Stimulated activated memory B cell treated with anti-CD40 and anti-IgM and Interleukin-4, amounts not matched to agents 10 μg/mL and 1 μg/mL and 100 μg/mL, for 72 hours (primary cell): ENCODE measurements around the gene VDAC2.

Source experiments
- ATAC-seq: fragments of 150-1000 bp; cut with Tn5 transposase; 2 replicates; pipeline ENCODE4 v1.10.0; 2021
- H3K27ac Mint-ChIP-seq: one replicate; pipeline ENCODE4 v1.8.0; 2022; ENCODE audit warnings: mild to moderate bottlenecking, mixed read lengths
- H3K27me3 Mint-ChIP-seq: one replicate; pipeline ENCODE4 v1.8.0; 2022; ENCODE audit warnings: mixed read lengths
- H3K36me3 Mint-ChIP-seq: one replicate; pipeline ENCODE4 v1.8.0; 2022; ENCODE audit warnings: mixed read lengths
- H3K4me1 Mint-ChIP-seq: one replicate; pipeline ENCODE4 v1.8.0; 2022; ENCODE audit warnings: mixed read lengths
- H3K4me3 Mint-ChIP-seq: one replicate; pipeline ENCODE4 v1.8.0; 2022; ENCODE audit warnings: mild to moderate bottlenecking, moderate library complexity, mixed read lengths
- H3K9me3 Mint-ChIP-seq: one replicate; pipeline ENCODE4 v1.8.0; 2022; ENCODE audit warnings: mixed read lengths

Gene VDAC2

DNA sequence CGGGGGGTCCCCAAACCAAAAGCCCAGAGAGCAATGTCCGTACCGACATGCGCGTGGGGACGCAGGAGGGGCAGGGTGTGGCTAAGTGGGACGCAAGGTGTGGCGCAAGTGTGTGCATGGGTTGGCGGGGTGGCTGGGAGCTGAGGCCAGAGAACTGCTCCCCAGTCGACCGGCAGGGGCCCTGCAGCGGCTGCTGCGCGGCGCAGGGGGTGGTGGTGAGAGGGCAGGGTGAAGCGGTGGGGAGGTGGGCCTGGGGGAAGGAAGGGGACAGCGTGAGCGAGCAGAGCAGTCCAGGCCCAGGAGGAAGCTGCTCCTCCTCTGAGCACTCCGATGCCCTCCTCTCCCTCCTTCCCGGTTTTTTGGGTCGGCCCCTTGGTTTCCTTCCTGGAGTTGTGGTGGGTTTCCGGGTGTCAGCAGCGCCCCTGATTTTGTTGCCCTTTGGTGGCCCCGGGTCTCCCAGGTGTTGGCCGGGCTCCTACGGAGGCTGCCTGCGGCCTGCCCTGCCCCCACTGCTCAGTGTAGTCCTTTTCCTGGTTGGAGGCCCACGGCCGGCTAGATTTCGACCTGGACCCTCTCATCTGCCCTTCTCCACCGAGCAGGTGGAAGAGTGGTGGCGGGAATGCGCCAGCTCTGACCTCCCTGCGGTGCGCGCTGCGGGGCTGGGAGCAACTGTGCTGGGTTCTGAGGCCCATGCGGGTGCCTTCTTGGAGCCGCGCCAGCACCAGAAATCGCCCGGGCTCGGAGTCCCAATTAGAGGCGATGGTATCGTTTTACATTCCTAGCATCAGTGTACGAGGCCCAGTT is 65.7 kb downstream of the VDAC2 start:
- H3K27me3 Mint-ChIP-seq = peaks cover 41% of the 10 kb centered on the region
- H3K27ac Mint-ChIP-seq = no peak overlapping the region
- no peaks in the 10 kb centered on the region for H3K4me1 Mint-ChIP-seq
- no peaks in the 10 kb centered on the region for H3K9me3 Mint-ChIP-seq
- ATAC-seq = peak; percentile 18
- H3K4me3 Mint-ChIP-seq = no peak overlapping the region
- H3K36me3 Mint-ChIP-seq = no peaks in the 10 kb centered on the region

GRCh38 chr10:75280236-75280635 is 69.6 kb downstream of the VDAC2 start:
- no peak overlapping the region for H3K4me3 Mint-ChIP-seq

More at GRCh38 chr10:75280236-75280635, 69.6 kb downstream of the VDAC2 start:
- no peak for ATAC-seq
- Mint-ChIP-seq H3K27me3 (peaks cover 44% of the 10 kb centered on the region), H3K9me3 (no peaks in the 10 kb centered on the region), H3K27ac (no peak overlapping the region), H3K36me3 (no peaks in the 10 kb centered on the region), H3K4me1 (peaks cover 7% of the 10 kb centered on the region)
